Urinary bladder (tissue), 4 donors: ENCODE results near the gene FCHSD2. TPM values are rescaled to one million over a fixed set of nuclear protein-coding genes. Genes with fewer than 3 reads are reported as not detected.

Experiments used
- DNase-seq: peaks from one replicate; pipeline ENCODE4 v3.0.0-alpha.2; 2015; ENCODE audit errors: extremely low spot score
- H3K27ac ChIP-seq: one replicate; pipeline ENCODE4 v1.5.1; 2013; ENCODE audit warnings: low read depth, mild to moderate bottlenecking, moderate library complexity
- H3K36me3 ChIP-seq: one replicate; pipeline ENCODE4 v1.6.1; 2013; ENCODE audit warnings: mild to moderate bottlenecking, moderate library complexity; ENCODE audit not compliant: insufficient read depth
- H3K4me1 ChIP-seq: one replicate; pipeline ENCODE4 v1.6.1; 2013; ENCODE audit warnings: mild to moderate bottlenecking, moderate library complexity; ENCODE audit not compliant: insufficient read depth
- H3K4me3 ChIP-seq: one replicate; pipeline ENCODE4 v1.5.1; 2013; ENCODE audit warnings: low read depth, low read length
- WGBS: extraction: QIAGEN DNeasy Blood & Tissue Kit; methylation state at CpG from one replicate; pipeline ENCODE4 v1.1.7; 2013; 5-methylcytosine and 5-hydroxymethylcytosine counted together
- polyA plus RNA-seq: library from polyadenylated mRNA; stranded (reverse); fragments of 200-250 nt; gene quantifications from one replicate; pipeline ENCODE4 v1.2.3, GENCODE V29; 2013
- total RNA-seq: library from RNA; depleted of rRNA; stranded (reverse); fragments of >200 nt; gene quantifications from one replicate; pipeline ENCODE4 v1.2.3, GENCODE V29; 2014
- donor health status: healthy with polysubstance abuse.
- donor health status: healthy.

The FCHSD2 gene
- total and polyA plus RNA-seq, 2 donors = 21.4 to 40.5 TPM

DNA sequence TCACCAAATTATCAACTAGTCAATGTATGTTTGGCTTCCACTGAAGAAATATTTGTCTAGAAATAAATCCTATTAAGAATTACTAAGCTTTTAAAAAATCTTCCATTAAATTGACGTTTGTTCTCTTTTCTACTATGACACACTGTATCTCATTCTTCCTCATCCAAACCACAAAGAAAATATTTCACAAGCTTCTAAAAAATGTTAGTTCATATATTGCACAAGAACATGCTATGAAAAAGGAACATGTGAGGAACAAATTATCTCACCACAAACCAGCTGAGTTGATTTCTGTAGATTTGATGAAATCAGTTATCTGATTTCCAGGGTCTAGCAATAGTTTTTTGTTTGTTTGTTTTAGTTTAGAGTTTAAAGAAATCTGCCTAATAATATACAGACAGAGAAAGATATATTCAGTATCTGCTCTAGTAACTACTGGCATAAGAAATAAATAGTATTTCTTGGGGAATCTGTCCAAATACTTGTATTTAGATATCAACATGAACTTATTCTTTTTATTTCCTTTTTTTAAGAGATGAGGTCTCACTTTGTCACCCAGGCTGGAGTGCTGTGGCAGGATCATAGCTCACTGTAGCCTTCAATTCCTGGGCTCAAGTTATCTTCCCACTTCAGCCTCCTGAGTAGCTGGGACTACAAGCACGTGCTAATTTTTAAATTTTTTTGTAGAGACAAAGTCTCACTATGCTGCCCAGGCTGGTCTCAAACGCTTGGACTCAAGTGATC is 166.2 kb downstream of the FCHSD2 start:
- DNase-seq = no peak
- Histone ChIP-seq H3K27ac (peak overlapping the region; percentile 23), H3K36me3 (no peaks in the 10 kb centered on the region), H3K4me3 (no peak overlapping the region), H3K4me1 (no peaks in the 10 kb centered on the region)
- 46% methylated on average over 3 of the region's 3 CpGs for WGBS

DNA sequence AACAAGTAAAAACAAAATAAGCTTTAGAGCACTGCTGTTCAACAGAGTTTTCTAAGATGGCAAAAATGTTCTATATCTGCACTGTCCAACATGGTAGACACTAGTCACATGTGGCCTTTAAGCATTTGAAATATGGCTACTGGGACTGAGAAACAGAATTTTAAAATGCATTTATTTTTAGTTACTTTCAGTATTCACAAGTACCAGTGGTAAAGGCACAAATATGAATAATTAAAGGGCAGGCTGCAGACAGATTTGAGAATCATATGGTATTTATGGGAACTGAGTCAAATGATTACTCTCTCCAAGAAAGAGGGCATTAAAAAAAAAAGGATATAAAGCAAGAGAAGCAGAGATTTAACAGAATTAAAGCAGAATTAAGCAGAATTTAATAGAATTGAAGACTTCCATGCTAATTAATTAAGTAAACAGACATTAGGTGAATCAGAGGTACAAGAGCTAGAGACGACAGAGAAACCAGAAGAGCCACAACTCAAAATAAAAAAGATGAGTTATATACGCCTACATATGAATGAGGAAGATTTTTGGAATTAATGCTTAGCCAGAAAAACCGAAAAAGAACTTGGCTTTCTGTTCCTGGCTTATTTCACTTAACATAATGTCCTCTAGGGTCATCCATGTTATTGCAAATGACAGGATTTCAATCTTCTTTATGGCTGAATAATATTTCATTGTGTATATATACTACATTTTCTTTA is 167.5 kb downstream of the FCHSD2 start:
- Histone ChIP-seq H3K36me3 (no peaks in the 10 kb centered on the region), H3K4me1 (no peaks in the 10 kb centered on the region), H3K27ac (no peak overlapping the region), H3K4me3 (no peak overlapping the region)
- no peak for DNase-seq
- WGBS = 93% methylated on average over 3 of the region's 3 CpGs

DNA sequence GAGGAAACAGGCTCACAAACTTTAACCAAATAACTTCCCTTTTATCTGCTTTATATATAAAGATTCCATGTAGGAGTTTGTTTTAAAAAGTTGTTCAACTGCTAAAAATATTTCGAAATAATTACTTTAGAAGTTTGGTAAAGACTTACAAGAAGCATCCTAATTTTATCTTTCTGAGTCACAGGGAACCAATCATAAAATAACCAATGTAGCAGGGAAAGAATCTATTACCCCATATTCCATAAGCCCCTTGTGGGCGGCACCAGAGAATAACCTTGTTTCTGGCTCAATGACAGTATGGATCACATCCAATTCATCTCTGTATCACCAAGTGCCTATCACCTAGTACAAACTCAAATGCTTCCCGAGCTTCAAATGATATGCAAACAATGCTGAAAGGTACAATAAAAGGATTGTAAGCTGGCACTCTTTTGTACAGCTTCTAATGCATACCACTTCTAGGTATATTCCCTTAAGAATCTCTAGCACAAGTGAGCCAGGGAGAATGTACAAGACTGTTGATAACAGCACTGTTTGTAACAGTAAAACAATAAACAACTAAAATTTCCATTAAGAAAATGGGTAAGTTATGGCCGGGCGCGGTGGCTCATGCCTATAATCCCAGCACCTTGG is 169.5 kb downstream of the FCHSD2 start:
- DNase-seq = no peak
- H3K27ac ChIP-seq = no peak overlapping the region
- no peak overlapping the region for H3K4me3 ChIP-seq
- 86% methylated on average over 6 of the region's 6 CpGs for WGBS
- no peaks in the 10 kb centered on the region for H3K4me1 ChIP-seq
- peaks cover 3% of the 10 kb centered on the region for H3K36me3 ChIP-seq

DNA sequence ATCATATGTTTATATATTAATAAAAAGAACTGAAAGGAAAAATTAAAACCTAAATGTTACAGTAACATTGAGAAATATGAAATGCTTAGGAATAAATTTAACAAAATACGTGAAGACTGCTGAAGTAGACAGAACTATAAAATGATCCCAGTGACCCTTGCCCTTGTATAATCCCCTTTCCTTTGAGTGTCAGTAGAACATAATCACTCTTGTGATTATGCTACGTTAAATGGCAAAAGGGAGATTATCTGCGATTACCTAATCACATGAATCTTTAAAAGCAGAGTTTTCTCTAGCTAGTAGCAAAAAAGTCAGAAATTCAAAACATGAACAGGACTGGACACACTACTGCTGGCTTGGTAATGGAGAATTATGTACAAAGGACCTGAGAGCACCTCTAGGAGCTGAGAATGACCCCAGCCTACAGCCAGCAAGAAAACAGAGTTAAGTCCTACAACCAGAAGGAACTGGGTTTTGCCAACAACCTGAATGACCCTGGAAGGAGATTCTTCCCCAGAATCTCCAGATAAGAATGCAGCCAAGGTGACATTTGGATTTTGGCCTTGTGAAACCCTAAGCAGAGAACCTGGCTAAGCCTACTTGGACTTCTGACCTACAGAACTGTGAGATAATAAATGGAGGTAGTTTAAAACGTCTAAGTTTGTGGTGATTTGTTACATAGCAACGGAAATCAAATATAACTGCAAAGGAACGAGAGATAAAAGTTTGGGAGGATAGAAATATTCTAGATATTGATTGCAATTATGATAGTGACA is 170.7 kb downstream of the FCHSD2 start:
- Histone ChIP-seq H3K27ac (no peak overlapping the region), H3K36me3 (peaks cover 3% of the 10 kb centered on the region), H3K4me3 (no peak overlapping the region), H3K4me1 (no peaks in the 10 kb centered on the region)
- 58% methylated on average over 6 of the region's 6 CpGs for WGBS
- no peak for DNase-seq

DNA sequence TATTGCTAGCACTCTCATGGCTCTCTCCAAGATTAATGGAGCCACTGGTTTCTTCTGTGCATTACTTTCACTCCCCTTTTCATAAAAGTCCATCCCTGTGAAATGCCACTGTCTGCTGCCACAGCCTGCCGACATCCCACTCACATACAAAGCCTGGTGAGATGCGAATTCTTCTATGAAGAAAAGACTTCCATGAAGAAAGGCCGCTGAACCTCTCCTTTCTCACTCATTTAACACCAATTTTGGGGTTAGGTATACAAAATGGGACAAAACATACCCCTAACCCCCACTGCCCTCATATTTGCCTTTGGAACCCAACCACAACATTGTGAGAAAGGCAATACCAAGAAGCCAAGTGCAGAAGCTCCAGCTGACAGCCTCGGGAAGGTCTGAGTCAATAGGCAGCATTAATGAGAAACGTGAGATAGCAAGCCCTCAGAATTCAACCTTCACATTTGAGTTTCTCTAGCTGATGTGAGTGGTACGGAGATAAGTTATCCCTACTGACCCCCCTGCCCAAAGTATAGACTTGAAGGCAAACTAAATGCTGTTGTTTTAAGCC is 171.5 kb downstream of the FCHSD2 start:
- Histone ChIP-seq H3K36me3 (peaks cover 3% of the 10 kb centered on the region), H3K27ac (no peak overlapping the region), H3K4me3 (no peak overlapping the region), H3K4me1 (no peaks in the 10 kb centered on the region)
- WGBS = 85% methylated on average over 6 of the region's 6 CpGs
- DNase-seq = no peak

DNA sequence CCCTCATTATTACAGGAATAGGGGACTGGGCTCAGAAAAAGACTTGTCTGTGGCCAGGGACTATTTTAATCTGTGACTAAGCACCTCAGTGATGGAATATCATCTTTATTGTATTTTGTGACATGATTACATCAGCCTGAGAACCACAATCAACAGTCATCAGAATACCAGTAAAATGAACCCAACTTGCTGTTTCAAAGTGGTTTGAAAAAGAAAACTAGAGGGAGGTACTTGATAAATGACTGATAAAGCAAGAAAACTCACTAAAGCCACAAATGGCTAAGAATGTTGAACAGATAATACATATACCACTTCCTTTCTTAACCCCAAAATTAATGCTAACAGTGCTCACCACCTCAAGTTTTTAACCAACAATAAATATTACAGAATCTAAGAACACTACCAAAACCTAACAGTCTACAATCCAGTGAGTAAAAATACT is 172.2 kb downstream of the FCHSD2 start:
- peaks cover 3% of the 10 kb centered on the region for H3K36me3 ChIP-seq
- H3K4me3 ChIP-seq = no peak overlapping the region
- no peak overlapping the region for H3K27ac ChIP-seq
- H3K4me1 ChIP-seq = no peaks in the 10 kb centered on the region
- no peak for DNase-seq

DNA sequence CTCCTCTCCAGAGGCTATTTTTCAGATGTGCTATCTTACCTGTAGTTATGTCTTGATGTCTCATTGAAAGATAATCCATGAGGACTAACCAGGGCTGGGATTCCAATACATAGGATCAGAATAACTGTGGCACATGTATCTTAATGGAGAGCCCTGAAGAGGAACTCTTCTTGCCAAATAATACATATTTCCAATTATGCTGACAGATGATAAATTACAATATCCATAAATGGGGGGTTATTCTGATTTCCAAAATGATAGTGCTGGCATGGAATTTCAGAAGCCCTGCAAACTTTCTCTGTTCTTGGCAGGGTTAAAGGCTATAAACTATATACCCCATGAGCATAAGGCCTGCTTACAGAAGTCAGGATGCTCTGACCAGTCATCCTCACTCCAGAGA is 173.7 kb downstream of the FCHSD2 start:
- no peak overlapping the region for H3K4me3 ChIP-seq
- no peaks in the 10 kb centered on the region for H3K4me1 ChIP-seq
- no peak for DNase-seq
- H3K27ac ChIP-seq = no peak overlapping the region
- H3K36me3 ChIP-seq = peaks cover 3% of the 10 kb centered on the region

DNA sequence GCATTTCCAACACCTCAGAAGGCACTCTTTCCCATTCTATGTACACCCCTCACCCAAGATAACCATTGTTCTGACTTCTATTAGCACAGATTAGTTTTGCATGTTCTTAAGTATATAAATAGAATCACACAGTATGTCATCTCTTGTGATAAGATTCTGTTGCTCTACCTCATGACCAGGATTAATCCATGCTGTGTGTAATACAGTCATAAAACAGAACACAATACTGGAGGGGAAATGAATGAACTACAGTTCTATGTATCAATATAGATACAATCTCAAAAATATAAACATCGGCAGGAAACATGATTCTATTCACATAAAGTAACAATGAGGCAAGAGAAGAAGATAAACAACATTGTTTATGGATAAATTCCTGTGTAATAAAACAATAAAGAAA is 176.4 kb downstream of the FCHSD2 start:
- Histone ChIP-seq H3K4me1 (no peaks in the 10 kb centered on the region), H3K27ac (no peak overlapping the region), H3K36me3 (peaks cover 3% of the 10 kb centered on the region), H3K4me3 (no peak overlapping the region)
- WGBS = 84% methylated on average over 1 of the region's 1 CpG
- no peak for DNase-seq

DNA sequence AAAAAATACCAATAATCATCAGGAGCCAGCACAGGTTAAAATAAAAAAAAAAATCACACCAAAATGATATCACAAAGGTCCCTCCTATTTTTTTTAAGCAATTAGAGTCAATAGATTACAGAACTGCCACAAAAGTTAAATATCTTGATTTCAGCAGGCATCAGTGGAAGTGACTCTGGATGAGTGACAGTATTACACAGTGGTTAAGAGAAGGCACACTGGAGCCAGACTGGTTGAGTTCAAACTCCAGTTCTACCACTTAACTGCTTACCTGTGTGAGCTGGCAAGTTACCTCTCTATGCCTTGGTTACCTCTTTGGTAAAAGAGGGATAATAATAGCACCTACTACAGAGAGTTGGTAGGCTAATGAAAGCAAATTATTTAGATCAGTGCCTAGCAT is 179.4 kb downstream of the FCHSD2 start:
- no peaks in the 10 kb centered on the region for H3K36me3 ChIP-seq
- no peak overlapping the region for H3K27ac ChIP-seq
- no peak for DNase-seq
- no peak overlapping the region for H3K4me3 ChIP-seq
- no peaks in the 10 kb centered on the region for H3K4me1 ChIP-seq

DNA sequence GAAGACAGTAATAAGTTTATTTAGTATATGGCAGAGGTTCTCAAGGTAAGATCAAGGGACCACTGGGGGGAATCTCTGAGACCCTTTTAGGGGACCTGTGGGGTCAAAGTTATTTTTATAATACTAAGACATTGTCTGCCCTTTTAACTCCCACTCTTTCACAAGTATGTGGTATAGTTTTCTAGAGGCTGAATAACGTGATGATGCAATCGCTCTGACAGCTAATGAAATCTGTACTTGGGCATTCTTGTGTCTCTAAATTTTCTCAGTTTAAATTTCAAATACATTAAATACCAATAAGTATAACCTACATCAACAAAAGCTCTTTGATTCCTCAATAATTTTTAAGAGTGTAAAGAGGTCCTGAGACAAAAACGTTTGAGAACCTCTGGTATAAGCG is 180.0 kb downstream of the FCHSD2 start:
- no peak for DNase-seq
- Histone ChIP-seq H3K4me1 (no peaks in the 10 kb centered on the region), H3K4me3 (no peak overlapping the region), H3K27ac (no peak overlapping the region), H3K36me3 (no peaks in the 10 kb centered on the region)
- WGBS = 91% methylated on average over 4 of the region's 4 CpGs

DNA sequence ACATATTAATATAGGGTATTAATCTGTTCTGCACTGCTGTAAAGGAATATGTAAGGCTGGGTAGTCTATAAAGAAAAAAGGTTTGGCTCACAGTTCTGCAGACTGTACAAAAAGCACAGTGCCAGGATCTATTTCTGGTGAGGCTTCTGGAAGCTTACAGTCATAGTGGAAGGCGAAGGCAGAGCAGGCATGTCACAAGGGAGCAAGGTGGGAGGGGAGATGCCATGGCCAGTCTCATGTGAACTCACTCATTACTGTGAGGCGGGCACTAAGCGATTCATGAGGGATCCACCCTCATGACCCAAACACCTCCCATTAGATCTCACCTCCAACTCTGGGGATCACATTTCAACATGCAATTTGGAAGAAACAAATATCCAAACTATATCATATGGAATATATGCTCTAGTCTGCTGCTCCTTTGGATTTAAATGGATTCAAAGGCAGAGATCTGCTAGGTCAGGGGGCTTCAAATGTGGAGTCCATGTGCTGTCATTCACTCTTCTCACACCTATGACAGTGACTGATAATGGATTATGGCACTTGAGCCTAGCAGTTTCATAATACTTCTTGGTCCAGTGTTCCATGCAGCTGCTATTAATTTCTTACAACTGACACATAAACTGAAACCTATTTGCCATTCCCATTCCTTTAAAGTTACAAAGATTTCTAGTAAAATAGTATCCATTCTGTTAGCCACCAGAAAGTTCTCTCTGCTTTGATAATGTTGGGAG is 182.0 kb downstream of the FCHSD2 start:
- no peak overlapping the region for H3K27ac ChIP-seq
- no peak for DNase-seq
- no peak overlapping the region for H3K4me3 ChIP-seq
- 97% methylated on average over 3 of the region's 3 CpGs for WGBS
- H3K36me3 ChIP-seq = no peaks in the 10 kb centered on the region
- no peaks in the 10 kb centered on the region for H3K4me1 ChIP-seq

DNA sequence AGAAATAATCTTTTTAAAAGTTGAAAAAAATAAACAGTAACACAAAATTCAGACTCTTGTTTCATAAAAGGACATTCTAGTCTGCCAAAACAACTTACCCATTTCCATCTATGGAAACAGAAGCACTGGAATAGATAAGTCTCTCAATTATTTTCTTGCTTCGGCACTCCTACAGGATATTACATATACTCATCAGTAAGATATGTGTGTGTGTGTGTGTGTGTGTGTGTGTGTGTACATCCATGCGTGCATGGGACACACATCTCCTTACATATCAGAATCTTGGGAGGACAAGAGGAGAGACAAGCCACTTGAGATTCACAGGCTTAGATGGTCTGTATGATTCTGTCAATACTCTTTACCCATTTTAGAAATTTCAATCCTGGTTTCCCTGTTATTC is 183.3 kb downstream of the FCHSD2 start:
- no peak for DNase-seq
- Histone ChIP-seq H3K27ac (no peak overlapping the region), H3K4me3 (no peak overlapping the region), H3K36me3 (no peaks in the 10 kb centered on the region), H3K4me1 (no peaks in the 10 kb centered on the region)
- WGBS = 90% methylated on average over 2 of the region's 2 CpGs

DNA sequence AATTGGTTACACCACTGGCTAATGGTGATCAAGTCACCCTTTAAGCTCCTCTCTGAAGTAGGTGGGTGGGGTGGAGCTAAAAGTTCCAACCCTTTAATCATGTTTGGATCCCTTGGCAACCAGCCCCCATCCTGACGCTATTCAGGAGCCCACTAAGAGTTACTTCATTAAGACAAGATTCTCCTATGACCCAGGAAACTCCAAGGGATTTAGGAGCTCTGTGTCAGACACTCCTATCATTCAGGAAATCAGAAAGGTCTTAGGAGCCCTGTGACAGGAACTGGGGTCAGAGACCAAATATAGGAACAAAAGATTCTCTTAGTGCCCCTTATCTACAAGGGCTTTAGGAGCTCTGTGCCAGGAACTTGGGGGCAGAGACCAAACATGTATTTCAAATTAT is 186.7 kb downstream of the FCHSD2 start:
- no peaks in the 10 kb centered on the region for H3K36me3 ChIP-seq
- 56% methylated on average over 1 of the region's 1 CpG for WGBS

More for the DNA sequence above, 186.7 kb downstream of the FCHSD2 start:
- no peaks in the 10 kb centered on the region for H3K4me1 ChIP-seq
- H3K4me3 ChIP-seq = no peak overlapping the region
- H3K27ac ChIP-seq = no peak overlapping the region
- DNase-seq = no peak
